ENCODE results near the gene AGK. TPM values are rescaled to one million over a fixed set of nuclear protein-coding genes. Genes with fewer than 3 reads are reported as not detected.

Gene AGK
- total RNA-seq, result 10 to 100 TPM; 79.9 to 94.5 (median 90.2) TPM

- Mint-ChIP-seq H3K4me3 (peak within 1 kb of the TSS; percentile 86), H3K27me3 (ENCODE audit: low read depth) (no peaks in the 10 kb centered on the region), H3K4me1 (ENCODE audit: low read depth) (peaks cover 34% of the 10 kb centered on the region), H3K36me3 (ENCODE audit: insufficient read depth) (peaks cover 29% of the 10 kb centered on the region), H3K9me3 (no peaks in the 10 kb centered on the region)
- peak; percentile 67 for DNase-seq
- ATAC-seq, result peak; percentile 98 to 99
Measured at GRCh38 chr7:141551094-141551781, at the start of gene AGK. AGK (plus strand) TSS chr7:141551410; CDS start chr7:141555467, 4,057 bp downstream.

- DNase-seq, result no peak
- Mint-ChIP-seq H3K4me1 (ENCODE audit: low read depth) (no peaks in the 10 kb centered on the region), H3K9me3 (no peaks in the 10 kb centered on the region), H3K4me3 (no peak overlapping the region), H3K27me3 (ENCODE audit: low read depth) (peaks cover 30% of the 10 kb centered on the region), H3K36me3 (ENCODE audit: insufficient read depth) (no peaks in the 10 kb centered on the region)
- no peak for ATAC-seq
Measured at GRCh38 chr7:141501451-141501850, 49.8 kb upstream of the AGK start.

- ATAC-seq (no peak), DNase-seq (no peak)
- H3K9me3 Mint-ChIP-seq, result peaks cover 5% of the 10 kb centered on the region
- peaks cover 13% of the 10 kb centered on the region for H3K4me1 Mint-ChIP-seq (ENCODE audit: low read depth)
- peaks cover 69% of the 10 kb centered on the region for H3K27me3 Mint-ChIP-seq (ENCODE audit: low read depth)
- no peak overlapping the region for H3K4me3 Mint-ChIP-seq
- H3K36me3 Mint-ChIP-seq (ENCODE audit: insufficient read depth), result no peaks in the 10 kb centered on the region
Measured at GRCh38 chr7:141511316-141511675, 39.9 kb upstream of the AGK start.

- peak; percentile 30 to 38 for ATAC-seq
- peaks cover 70% of the 10 kb centered on the region for H3K27me3 Mint-ChIP-seq (ENCODE audit: low read depth)
- no peak for DNase-seq
- H3K4me1 Mint-ChIP-seq (ENCODE audit: low read depth), result peaks cover 13% of the 10 kb centered on the region
- peaks cover 5% of the 10 kb centered on the region for H3K9me3 Mint-ChIP-seq
- peak overlapping the region; percentile 71 for H3K4me3 Mint-ChIP-seq
- no peaks in the 10 kb centered on the region for H3K36me3 Mint-ChIP-seq (ENCODE audit: insufficient read depth)
Measured at GRCh38 chr7:141511676-141512396, 39.4 kb upstream of the AGK start.

- no peak for ATAC-seq
- H3K9me3 Mint-ChIP-seq, result peaks cover 5% of the 10 kb centered on the region
- peaks cover 76% of the 10 kb centered on the region for H3K27me3 Mint-ChIP-seq (ENCODE audit: low read depth)
- no peak overlapping the region for H3K4me3 Mint-ChIP-seq
- no peaks in the 10 kb centered on the region for H3K36me3 Mint-ChIP-seq (ENCODE audit: insufficient read depth)
- DNase-seq, result no peak
- peaks cover 13% of the 10 kb centered on the region for H3K4me1 Mint-ChIP-seq (ENCODE audit: low read depth)
Measured at GRCh38 chr7:141512597-141512996, 38.6 kb upstream of the AGK start.

- Mint-ChIP-seq H3K4me3 (no peak overlapping the region), H3K27me3 (ENCODE audit: low read depth) (peaks cover 67% of the 10 kb centered on the region), H3K36me3 (ENCODE audit: insufficient read depth) (no peaks in the 10 kb centered on the region), H3K4me1 (ENCODE audit: low read depth) (peaks cover 13% of the 10 kb centered on the region), H3K9me3 (peaks cover 5% of the 10 kb centered on the region)
- DNase-seq (no peak), ATAC-seq (no peak)
Measured at GRCh38 chr7:141513720-141514119, 37.5 kb upstream of the AGK start.

- Mint-ChIP-seq H3K4me1 (ENCODE audit: low read depth) (peaks cover 11% of the 10 kb centered on the region), H3K36me3 (ENCODE audit: insufficient read depth) (no peaks in the 10 kb centered on the region), H3K27me3 (ENCODE audit: low read depth) (peaks cover 55% of the 10 kb centered on the region), H3K4me3 (no peak overlapping the region), H3K9me3 (peaks cover 5% of the 10 kb centered on the region)
- DNase-seq (no peak), ATAC-seq (no peak)
Measured at GRCh38 chr7:141515941-141516340, 35.3 kb upstream of the AGK start.

- H3K9me3 Mint-ChIP-seq, result no peaks in the 10 kb centered on the region
- H3K27me3 Mint-ChIP-seq (ENCODE audit: low read depth), result peaks cover 25% of the 10 kb centered on the region
- H3K36me3 Mint-ChIP-seq (ENCODE audit: insufficient read depth), result no peaks in the 10 kb centered on the region
- H3K4me3 Mint-ChIP-seq, result no peak overlapping the region
- DNase-seq, result no peak
- no peak for ATAC-seq
- no peaks in the 10 kb centered on the region for H3K4me1 Mint-ChIP-seq (ENCODE audit: low read depth)
Measured at GRCh38 chr7:141519623-141520022, 31.6 kb upstream of the AGK start.

- Mint-ChIP-seq H3K27me3 (ENCODE audit: low read depth) (peaks cover 16% of the 10 kb centered on the region), H3K4me3 (no peak overlapping the region), H3K36me3 (ENCODE audit: insufficient read depth) (no peaks in the 10 kb centered on the region), H3K9me3 (no peaks in the 10 kb centered on the region), H3K4me1 (ENCODE audit: low read depth) (no peaks in the 10 kb centered on the region)
- ATAC-seq, result no peak
- DNase-seq, result no peak
Measured at GRCh38 chr7:141522657-141523342, 28.4 kb upstream of the AGK start.

- DNase-seq, result no peak
- H3K4me1 Mint-ChIP-seq (ENCODE audit: low read depth), result no peaks in the 10 kb centered on the region
- H3K9me3 Mint-ChIP-seq, result no peaks in the 10 kb centered on the region
- no peak for ATAC-seq
- no peaks in the 10 kb centered on the region for H3K36me3 Mint-ChIP-seq (ENCODE audit: insufficient read depth)
- peaks cover 18% of the 10 kb centered on the region for H3K27me3 Mint-ChIP-seq (ENCODE audit: low read depth)
- no peak overlapping the region for H3K4me3 Mint-ChIP-seq
Measured at GRCh38 chr7:141525973-141526514, 25.2 kb upstream of the AGK start.

- H3K9me3 Mint-ChIP-seq, result no peaks in the 10 kb centered on the region
- H3K27me3 Mint-ChIP-seq (ENCODE audit: low read depth), result peaks cover 21% of the 10 kb centered on the region
- no peak for DNase-seq
- H3K4me3 Mint-ChIP-seq, result no peak overlapping the region
- ATAC-seq, result no peak
- no peaks in the 10 kb centered on the region for H3K4me1 Mint-ChIP-seq (ENCODE audit: low read depth)
- H3K36me3 Mint-ChIP-seq (ENCODE audit: insufficient read depth), result no peaks in the 10 kb centered on the region
Measured at GRCh38 chr7:141527076-141527475, 24.1 kb upstream of the AGK start.

- ATAC-seq (no peak), DNase-seq (no peak)
- Mint-ChIP-seq H3K4me3 (no peak overlapping the region), H3K4me1 (ENCODE audit: low read depth) (peaks cover 2% of the 10 kb centered on the region), H3K36me3 (ENCODE audit: insufficient read depth) (no peaks in the 10 kb centered on the region), H3K27me3 (ENCODE audit: low read depth) (peaks cover 28% of the 10 kb centered on the region), H3K9me3 (no peaks in the 10 kb centered on the region)
Measured at GRCh38 chr7:141528399-141528798, 22.8 kb upstream of the AGK start.

- peak; percentile 56 to 65 for ATAC-seq
- Mint-ChIP-seq H3K27me3 (ENCODE audit: low read depth) (peaks cover 33% of the 10 kb centered on the region), H3K9me3 (no peaks in the 10 kb centered on the region), H3K36me3 (ENCODE audit: insufficient read depth) (no peaks in the 10 kb centered on the region), H3K4me1 (ENCODE audit: low read depth) (peaks cover 2% of the 10 kb centered on the region), H3K4me3 (no peak overlapping the region)
- peak; percentile 52 for DNase-seq
Measured at GRCh38 chr7:141533149-141533949, 17.9 kb upstream of the AGK start.

Data from activated T-cell treated with anti-CD3 and anti-CD28 coated beads, Interleukin-2, amount 50 U/mL, for 4 hours (primary cell).